ENCODE data around the gene ZNF236. TPM values are rescaled to one million over a fixed set of nuclear protein-coding genes. Genes with fewer than 3 reads are reported as not detected.
A peak's percentile ranks its signal among the peaks of the same experiment; 100 is the strongest.

ZNF236 gene
- total RNA-seq, 1 experiment from 2014 or later, result 11.8 TPM

- DNase-seq (ENCODE audit: low read depth), result no peak
Measured at GRCh38 chr18:76819411-76820136, 2.8 kb upstream of the ZNF236 start.

GRCh38 chr18:76821356-76821874, 942 bp upstream of the ZNF236 start:
- DNase-seq (ENCODE audit: low read depth), result no peak

GRCh38 chr18:76821875-76822505, 367 bp upstream of the ZNF236 start:
- peak; percentile 43 for DNase-seq (ENCODE audit: low read depth)

- DNase-seq (ENCODE audit: low read depth), result no peak
Measured at GRCh38 chr18:76823161-76823538, 793 bp downstream of the ZNF236 start.

- no peak for DNase-seq (ENCODE audit: low read depth)
Measured at GRCh38 chr18:76823587-76824011, 1.2 kb downstream of the ZNF236 start.

- no peak for DNase-seq (ENCODE audit: low read depth)
Measured at GRCh38 chr18:76824145-76824676, 1.9 kb downstream of the ZNF236 start.

GRCh38 chr18:76824754-76825153, 2.4 kb downstream of the ZNF236 start:
- DNase-seq (ENCODE audit: low read depth), result no peak

- no peak for DNase-seq (ENCODE audit: low read depth)
Measured at GRCh38 chr18:76827205-76828200, 5.1 kb downstream of the ZNF236 start.

- DNase-seq (ENCODE audit: low read depth), result no peak
Measured at GRCh38 chr18:76834379-76834778, 12.0 kb downstream of the ZNF236 start.

GRCh38 chr18:76835380-76835779, 13.0 kb downstream of the ZNF236 start:
- no peak for DNase-seq (ENCODE audit: low read depth)

- DNase-seq (ENCODE audit: low read depth), result no peak
Measured at GRCh38 chr18:76837071-76837470, 14.7 kb downstream of the ZNF236 start.

- no peak for DNase-seq (ENCODE audit: low read depth)
Measured at GRCh38 chr18:76838182-76838581, 15.8 kb downstream of the ZNF236 start.

GRCh38 chr18:76839086-76839794, 16.9 kb downstream of the ZNF236 start:
- DNase-seq (ENCODE audit: low read depth), result no peak

GRCh38 chr18:76842837-76843530, 20.6 kb downstream of the ZNF236 start:
- no peak for DNase-seq (ENCODE audit: low read depth)

GRCh38 chr18:76844144-76844543, 21.8 kb downstream of the ZNF236 start:
- no peak for DNase-seq (ENCODE audit: low read depth)

GRCh38 chr18:76844742-76845477, 22.6 kb downstream of the ZNF236 start:
- no peak for DNase-seq (ENCODE audit: low read depth)

- no peak for DNase-seq (ENCODE audit: low read depth)
Measured at GRCh38 chr18:76846217-76846616, 23.9 kb downstream of the ZNF236 start.

- no peak for DNase-seq (ENCODE audit: low read depth)
Measured at GRCh38 chr18:76847916-76848315, 25.6 kb downstream of the ZNF236 start.

GRCh38 chr18:76850112-76850511, 27.8 kb downstream of the ZNF236 start:
- no peak for DNase-seq (ENCODE audit: low read depth)

Measured in HT1080 (cell line).